ENCODE results near the gene CHIA. TPM values are rescaled to one million over a fixed set of nuclear protein-coding genes. Genes with fewer than 3 reads are reported as not detected.

Gene CHIA
- not detected in 2 replicates for polyA plus RNA-seq (2011; rRNA removed)
- polyA minus RNA-seq (2011; rRNA and poly(A)+ RNA removed): not detected in 2 replicates

DNA sequence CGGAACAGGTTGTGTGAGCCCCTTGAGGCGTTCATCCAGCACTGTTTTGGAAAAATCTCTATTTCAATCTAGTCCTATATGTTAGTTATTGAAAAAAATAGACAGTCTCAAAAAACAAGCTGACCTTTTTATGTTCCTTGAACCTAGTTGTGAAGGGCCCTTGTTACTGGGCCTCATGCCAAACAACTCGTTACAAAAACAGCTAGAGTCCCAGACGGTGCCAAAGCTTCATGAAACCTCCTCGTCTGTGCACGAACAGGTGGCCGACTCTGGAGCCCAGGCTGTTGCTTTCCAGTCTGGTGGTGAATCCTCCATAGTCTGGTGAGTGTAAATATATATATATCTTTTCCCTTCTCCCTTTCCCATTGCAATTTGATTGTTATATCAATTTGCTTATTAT lies at the start of gene CHIA:
Gene CHIA, plus strand, starts transcription at position 222 of the 400 bp plus-strand sequence. CDS start 19,617 bp downstream, outside the sequence.
- CTCF ChIA-PET: interaction anchor here (1.0 kb wide), 1 partner anchor 12 kb away, joined by 3 read pairs; no protein-coding TSS in a partner anchor

DNA sequence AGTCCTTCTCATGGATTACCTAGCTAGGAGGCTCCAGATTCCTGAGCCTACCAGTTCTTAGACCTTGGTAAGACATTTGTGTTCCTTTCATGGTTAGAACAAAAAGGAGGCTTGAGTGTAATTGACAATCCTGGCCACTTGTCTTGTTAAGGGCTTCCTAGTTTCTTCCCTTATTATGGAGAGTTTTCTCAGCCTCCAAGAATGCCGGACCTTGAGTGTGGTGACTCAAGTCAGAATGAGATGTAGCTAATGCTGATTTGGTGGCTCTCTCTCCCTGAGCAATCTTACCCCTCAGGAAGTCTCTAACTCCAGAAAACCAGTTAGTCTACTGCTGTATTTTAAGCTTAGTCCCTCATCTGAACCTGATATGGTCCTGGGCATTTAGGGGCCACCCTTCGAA lies 48.9 kb upstream of the CHIA start:
- H3K36me3 ChIP-seq (ENCODE audit: control insufficient read depth, insufficient read depth, low read length): no peaks in the 10 kb centered on the region
- no peak overlapping the region for H3K4me3 ChIP-seq (ENCODE audit: low read depth, low read length)
- no peak for DNase-seq (ENCODE audit: low read depth)
- ChIA-PET POLR2A (no interaction called here), CTCF (no interaction called here)
- H3K27me3 ChIP-seq (ENCODE audit: control insufficient read depth, insufficient read depth, low read length): peaks cover 1% of the 10 kb centered on the region; the same call in 1 of the 2 replicates
- TF ChIP-seq, protein P1, sequence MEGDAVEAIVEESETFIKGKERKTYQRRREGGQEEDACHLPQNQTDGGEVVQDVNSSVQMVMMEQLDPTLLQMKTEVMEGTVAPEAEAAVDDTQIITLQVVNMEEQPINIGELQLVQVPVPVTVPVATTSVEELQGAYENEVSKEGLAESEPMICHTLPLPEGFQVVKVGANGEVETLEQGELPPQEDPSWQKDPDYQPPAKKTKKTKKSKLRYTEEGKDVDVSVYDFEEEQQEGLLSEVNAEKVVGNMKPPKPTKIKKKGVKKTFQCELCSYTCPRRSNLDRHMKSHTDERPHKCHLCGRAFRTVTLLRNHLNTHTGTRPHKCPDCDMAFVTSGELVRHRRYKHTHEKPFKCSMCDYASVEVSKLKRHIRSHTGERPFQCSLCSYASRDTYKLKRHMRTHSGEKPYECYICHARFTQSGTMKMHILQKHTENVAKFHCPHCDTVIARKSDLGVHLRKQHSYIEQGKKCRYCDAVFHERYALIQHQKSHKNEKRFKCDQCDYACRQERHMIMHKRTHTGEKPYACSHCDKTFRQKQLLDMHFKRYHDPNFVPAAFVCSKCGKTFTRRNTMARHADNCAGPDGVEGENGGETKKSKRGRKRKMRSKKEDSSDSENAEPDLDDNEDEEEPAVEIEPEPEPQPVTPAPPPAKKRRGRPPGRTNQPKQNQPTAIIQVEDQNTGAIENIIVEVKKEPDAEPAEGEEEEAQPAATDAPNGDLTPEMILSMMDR (IDR thresholded peaks at IDR 0.05; ENCODE audit: insufficient read depth, low read depth, low read length): no peak

More for the DNA sequence above, at the start of gene CHIA:
- Histone ChIP-seq H3K4me3 (ENCODE audit: low read depth, low read length) (no peak within 1 kb of the TSS), H3K27me3 (ENCODE audit: control insufficient read depth, insufficient read depth, low read length) (no peaks in the 10 kb centered on the region; the same call in 1 of the 2 replicates), H3K36me3 (ENCODE audit: control insufficient read depth, insufficient read depth, low read length) (no peaks in the 10 kb centered on the region)
- DNase-seq (ENCODE audit: low read depth): no peak
- POLR2A ChIA-PET: no interaction called here
- TF ChIP-seq, protein P1 (IDR thresholded peaks at IDR 0.05; ENCODE audit: insufficient read depth, low read depth, low read length): no peak

DNA sequence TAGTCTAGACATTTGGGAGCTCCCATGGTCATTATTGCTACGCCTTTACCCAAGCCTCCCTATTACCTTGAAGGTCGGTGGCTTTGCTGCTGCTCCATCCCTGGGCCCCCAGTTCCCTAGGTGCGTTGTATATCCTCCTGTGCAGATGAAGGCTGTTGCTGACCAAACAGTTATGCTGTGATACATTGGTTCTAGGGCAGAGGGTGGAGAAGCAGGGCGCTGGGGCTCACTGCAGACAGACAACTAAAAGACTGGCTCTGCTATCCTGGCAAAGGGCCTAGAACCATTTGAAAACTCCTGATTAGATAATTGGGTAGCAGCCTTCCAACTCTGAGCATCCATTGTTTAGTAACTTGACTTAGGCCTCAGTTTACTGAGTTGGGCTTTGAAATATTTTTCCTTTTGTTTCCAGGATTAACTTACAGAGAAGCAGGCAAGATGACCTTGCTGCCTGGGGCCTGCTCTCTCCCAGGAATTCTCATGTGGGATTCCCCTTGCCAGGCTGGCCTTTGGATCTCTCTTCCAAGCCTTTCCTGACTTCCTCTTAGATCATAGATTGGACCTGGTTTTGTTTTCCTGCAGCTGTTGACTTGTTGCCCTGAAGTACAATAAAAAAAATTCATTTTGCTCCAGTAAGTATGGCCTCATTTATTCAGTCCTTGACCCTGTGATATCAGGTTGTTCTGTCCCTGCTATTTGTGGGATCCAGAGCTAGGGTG lies 47.7 kb upstream of the CHIA start:
- H3K4me3 ChIP-seq (ENCODE audit: low read depth, low read length): no peak overlapping the region
- ChIA-PET POLR2A (no interaction called here), CTCF (no interaction called here)
- no peak for DNase-seq (ENCODE audit: low read depth)
- TF ChIP-seq, protein P1 (IDR thresholded peaks at IDR 0.05; ENCODE audit: insufficient read depth, low read depth, low read length): no peak
- H3K36me3 ChIP-seq (ENCODE audit: control insufficient read depth, insufficient read depth, low read length): no peaks in the 10 kb centered on the region
- H3K27me3 ChIP-seq (ENCODE audit: control insufficient read depth, insufficient read depth, low read length): no peaks in the 10 kb centered on the region; the same call in 1 of the 2 replicates

DNA sequence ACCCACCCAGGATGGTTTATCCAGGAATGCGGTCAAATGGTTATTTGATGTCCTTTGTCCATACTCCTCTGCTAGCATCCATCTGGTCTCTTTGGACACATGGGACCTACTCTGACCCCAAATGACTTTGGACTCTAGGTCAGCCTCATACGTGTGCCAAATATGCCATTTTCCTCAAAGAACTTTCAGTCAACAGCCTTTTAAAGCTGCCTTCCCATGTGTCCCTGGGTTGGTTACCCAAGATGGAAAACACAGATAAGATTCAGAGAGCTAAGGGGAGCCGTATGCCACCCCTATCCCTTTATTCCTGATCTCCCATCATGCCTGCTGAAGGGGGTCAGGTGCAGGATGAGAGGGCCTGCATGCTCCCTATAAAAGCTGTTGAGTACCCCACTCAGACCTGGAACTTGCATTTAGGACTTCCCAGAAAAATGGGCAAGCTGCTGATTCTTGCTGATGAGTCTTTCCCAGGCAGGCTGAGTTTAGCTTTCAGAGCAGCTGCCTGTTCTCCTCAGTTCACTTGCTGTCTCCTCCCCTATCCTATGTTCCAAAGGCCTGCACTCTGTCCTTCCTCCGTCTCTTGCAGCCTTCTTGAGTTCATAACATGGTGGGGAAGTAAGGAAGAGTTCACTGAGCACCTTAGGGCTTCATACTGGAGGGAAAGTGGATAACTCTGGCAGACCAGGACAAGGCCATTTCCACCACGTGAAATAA lies 43.4 kb upstream of the CHIA start:
- no peak for DNase-seq (ENCODE audit: low read depth)
- H3K27me3 ChIP-seq (ENCODE audit: control insufficient read depth, insufficient read depth, low read length): peaks cover 8% of the 10 kb centered on the region
- CTCF ChIA-PET: interaction anchor here (0.8 kb wide), 1 partner anchor 217 kb away, joined by 3 read pairs; no protein-coding TSS in a partner anchor
- TF ChIP-seq, protein P1 (IDR thresholded peaks at IDR 0.05; ENCODE audit: insufficient read depth, low read depth, low read length): no peak
- no peak overlapping the region for H3K4me3 ChIP-seq (ENCODE audit: low read depth, low read length)
- no peaks in the 10 kb centered on the region for H3K36me3 ChIP-seq (ENCODE audit: control insufficient read depth, insufficient read depth, low read length)
- POLR2A ChIA-PET: no interaction called here

DNA sequence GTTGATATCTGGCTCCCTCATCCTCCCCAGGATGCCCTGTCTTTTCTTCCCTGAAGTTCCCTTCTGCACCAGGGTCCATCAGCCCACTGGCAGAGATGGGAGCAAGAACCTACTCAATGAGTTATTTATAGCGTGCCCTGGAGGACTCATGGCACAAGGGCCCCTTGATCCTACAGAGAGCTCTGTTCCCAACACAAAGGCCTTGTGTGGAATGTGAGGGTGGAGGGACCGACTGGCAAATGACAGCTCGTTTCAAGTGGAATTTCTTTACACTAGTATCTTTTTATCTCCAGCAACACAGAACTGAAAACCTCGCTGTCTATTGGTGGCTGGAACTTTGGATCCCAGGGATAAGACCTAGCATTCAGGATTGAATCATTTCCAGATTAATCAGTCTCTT lies 40.7 kb upstream of the CHIA start:
- peaks cover 10% of the 10 kb centered on the region for H3K27me3 ChIP-seq (ENCODE audit: control insufficient read depth, insufficient read depth, low read length)
- ChIA-PET CTCF (no interaction called here), POLR2A (no interaction called here)
- no peak overlapping the region for H3K4me3 ChIP-seq (ENCODE audit: low read depth, low read length)
- DNase-seq (ENCODE audit: low read depth): no peak
- TF ChIP-seq, protein P1 (IDR thresholded peaks at IDR 0.05; ENCODE audit: insufficient read depth, low read depth, low read length): no peak
- no peaks in the 10 kb centered on the region for H3K36me3 ChIP-seq (ENCODE audit: control insufficient read depth, insufficient read depth, low read length)
